ENCODE measurements around the gene DENND2C.

DENND2C gene

DNA sequence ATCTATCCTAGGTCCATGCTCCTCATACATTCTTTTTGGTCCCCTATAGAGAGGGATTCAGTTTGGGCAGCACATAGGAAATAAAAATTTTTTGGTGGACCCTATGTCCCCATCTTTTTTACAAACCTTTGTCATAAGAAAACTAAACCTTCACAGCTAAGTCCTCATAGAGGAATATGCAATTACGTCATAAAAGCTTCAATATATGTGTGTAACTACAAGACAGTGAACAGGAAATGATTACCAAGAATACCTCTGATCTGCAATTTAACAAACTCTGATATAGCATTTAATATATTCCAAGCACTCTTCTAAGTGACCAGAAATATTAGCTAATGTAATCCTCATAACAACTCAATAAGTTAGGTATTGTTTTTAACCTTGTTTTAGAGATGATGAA lies 6.3 kb upstream of the DENND2C start:
- H3K4me3 ChIP-seq (ENCODE audit: low read depth in 1 of 2, low read length in 2 of 2): no peak overlapping the region
- TF ChIP-seq CTCF (IDR thresholded peaks at IDR 0.05; ENCODE audit: borderline replicate concordance, extremely low read depth, low read length, poor library complexity, severe bottlenecking) (no peak), EZH2 (IDR thresholded peaks at IDR 0.05; ENCODE audit: borderline replicate concordance, low read depth, low read length, severe bottlenecking) (no peak)
- H3K36me3 ChIP-seq (ENCODE audit: insufficient read depth, low read length): no peaks in the 10 kb centered on the region
- no peak overlapping the region for H2AFZ ChIP-seq (ENCODE audit: low read depth, low read length)
- ATAC-seq (ENCODE audit: insufficient read depth, low read depth) (no peak), DNase-seq (no peak)
- H4K20me1 ChIP-seq (ENCODE audit: insufficient read depth, low read length): no peaks in the 10 kb centered on the region
- H3K9me3 ChIP-seq (ENCODE audit: insufficient read depth, low read length, severe bottlenecking): no peaks in the 10 kb centered on the region
- H3K27ac ChIP-seq (ENCODE audit: low read length): no peak overlapping the region
- H3K79me2 ChIP-seq (ENCODE audit: insufficient read depth, low read length): no peaks in the 10 kb centered on the region
- no peaks in the 10 kb centered on the region for H3K4me1 ChIP-seq (ENCODE audit: insufficient read depth, low read length)
- no peak overlapping the region for H3K4me2 ChIP-seq (ENCODE audit: insufficient read depth, low read length)
- no peak overlapping the region for H3K9ac ChIP-seq (ENCODE audit: low read depth, low read length)
- H3K27me3 ChIP-seq (ENCODE audit: insufficient read depth, low read length, poor library complexity): peaks cover 8% of the 10 kb centered on the region

DNA sequence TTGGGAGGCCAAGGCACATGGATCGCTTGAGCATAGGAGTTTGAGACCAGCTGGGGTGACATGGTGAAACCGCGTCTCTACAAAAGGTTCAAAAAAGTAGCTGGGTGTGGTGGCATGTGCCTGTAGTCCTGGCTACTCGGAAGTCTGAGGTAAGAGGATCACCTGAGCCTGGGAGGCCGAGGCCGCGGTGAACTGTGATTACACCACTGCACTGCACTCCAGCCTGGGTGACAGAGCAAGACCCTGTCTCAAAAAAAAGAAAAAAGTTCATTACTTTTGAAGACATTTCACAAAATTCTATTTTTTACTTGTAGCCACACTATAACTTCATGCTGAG lies 2.1 kb upstream of the DENND2C start:
- Histone ChIP-seq H3K9me3 (ENCODE audit: insufficient read depth, low read length, severe bottlenecking) (no peaks in the 10 kb centered on the region), H3K27me3 (ENCODE audit: insufficient read depth, low read length, poor library complexity) (peaks cover 6% of the 10 kb centered on the region), H3K36me3 (ENCODE audit: insufficient read depth, low read length) (no peaks in the 10 kb centered on the region), H3K27ac (ENCODE audit: low read length) (no peak overlapping the region), H3K4me1 (ENCODE audit: insufficient read depth, low read length) (no peaks in the 10 kb centered on the region), H3K9ac (ENCODE audit: low read depth, low read length) (no peak overlapping the region), H3K4me3 (ENCODE audit: low read depth in 1 of 2, low read length in 2 of 2) (no peak overlapping the region), H4K20me1 (ENCODE audit: insufficient read depth, low read length) (no peaks in the 10 kb centered on the region), H2AFZ (ENCODE audit: low read depth, low read length) (no peak overlapping the region), H3K4me2 (ENCODE audit: insufficient read depth, low read length) (no peak overlapping the region), H3K79me2 (ENCODE audit: insufficient read depth, low read length) (no peaks in the 10 kb centered on the region)
- no peak for TF ChIP-seq CTCF (IDR thresholded peaks at IDR 0.05; ENCODE audit: borderline replicate concordance, extremely low read depth, low read length, poor library complexity, severe bottlenecking)
- no peak for TF ChIP-seq EZH2 (IDR thresholded peaks at IDR 0.05; ENCODE audit: borderline replicate concordance, low read depth, low read length, severe bottlenecking)
- ATAC-seq (ENCODE audit: insufficient read depth, low read depth) (no peak), DNase-seq (no peak)

DNA sequence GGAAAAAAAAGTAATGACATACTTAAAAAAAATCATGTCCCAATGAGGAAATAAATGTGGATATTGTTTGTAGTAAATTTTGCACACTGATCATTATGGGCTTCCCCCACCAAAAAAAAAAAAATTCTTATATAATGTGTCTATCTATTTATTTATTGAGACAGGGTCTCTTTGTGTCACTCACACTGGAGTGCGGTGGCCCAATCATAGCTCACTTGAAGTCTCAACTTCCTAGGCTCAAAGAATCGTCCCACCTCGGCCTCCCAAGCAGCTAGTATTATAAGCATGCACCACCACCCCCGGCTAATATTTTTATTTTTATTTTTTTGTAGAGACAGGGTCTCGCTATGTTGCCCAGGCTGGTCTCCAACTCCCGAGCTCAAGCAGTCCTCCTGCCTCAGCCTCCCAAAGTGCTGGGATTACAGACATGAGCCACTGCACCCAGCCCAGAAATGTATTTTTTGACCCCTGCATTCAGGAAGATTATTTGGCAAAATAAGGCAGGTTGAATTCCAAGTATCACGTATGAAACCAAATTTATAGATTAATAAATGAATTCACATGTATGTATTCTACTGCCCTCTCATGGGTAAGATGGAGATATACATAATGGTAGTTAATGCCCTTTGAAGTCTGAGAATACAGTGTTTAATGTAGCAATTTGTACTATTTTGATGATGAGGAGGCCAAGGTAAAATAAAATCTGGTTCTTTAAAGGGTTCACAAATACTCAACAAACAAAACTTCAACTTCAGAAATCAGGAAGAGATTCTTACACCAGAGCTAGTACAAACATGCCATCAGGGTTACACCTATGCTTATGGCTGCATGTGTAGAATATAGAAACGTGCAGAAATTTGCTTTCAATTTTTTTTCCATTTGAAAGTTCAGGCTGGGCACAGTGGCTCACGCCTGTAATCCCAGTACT lies 1.4 kb upstream of the DENND2C start:
- H3K4me2 ChIP-seq (ENCODE audit: insufficient read depth, low read length): no peak overlapping the region
- H3K79me2 ChIP-seq (ENCODE audit: insufficient read depth, low read length): no peaks in the 10 kb centered on the region

More for the DNA sequence above, 1.4 kb upstream of the DENND2C start:
- H3K9ac ChIP-seq (ENCODE audit: low read depth, low read length): no peak overlapping the region
- no peak overlapping the region for H3K27ac ChIP-seq (ENCODE audit: low read length)
- ATAC-seq (ENCODE audit: insufficient read depth, low read depth) (no peak), DNase-seq (no peak)
- peaks cover 3% of the 10 kb centered on the region for H3K27me3 ChIP-seq (ENCODE audit: insufficient read depth, low read length, poor library complexity)
- no peaks in the 10 kb centered on the region for H3K9me3 ChIP-seq (ENCODE audit: insufficient read depth, low read length, severe bottlenecking)
- no peak overlapping the region for H2AFZ ChIP-seq (ENCODE audit: low read depth, low read length)
- H4K20me1 ChIP-seq (ENCODE audit: insufficient read depth, low read length): no peaks in the 10 kb centered on the region
- TF ChIP-seq EZH2 (IDR thresholded peaks at IDR 0.05; ENCODE audit: borderline replicate concordance, low read depth, low read length, severe bottlenecking) (no peak), CTCF (IDR thresholded peaks at IDR 0.05; ENCODE audit: borderline replicate concordance, extremely low read depth, low read length, poor library complexity, severe bottlenecking) (peak; percentile 51)
- no peak overlapping the region for H3K4me3 ChIP-seq (ENCODE audit: low read depth in 1 of 2, low read length in 2 of 2)
- H3K4me1 ChIP-seq (ENCODE audit: insufficient read depth, low read length): no peaks in the 10 kb centered on the region
- no peaks in the 10 kb centered on the region for H3K36me3 ChIP-seq (ENCODE audit: insufficient read depth, low read length)

Measured in DND-41 (cell line).